ENCODE data around the gene RGL1.

Gene RGL1

DNA sequence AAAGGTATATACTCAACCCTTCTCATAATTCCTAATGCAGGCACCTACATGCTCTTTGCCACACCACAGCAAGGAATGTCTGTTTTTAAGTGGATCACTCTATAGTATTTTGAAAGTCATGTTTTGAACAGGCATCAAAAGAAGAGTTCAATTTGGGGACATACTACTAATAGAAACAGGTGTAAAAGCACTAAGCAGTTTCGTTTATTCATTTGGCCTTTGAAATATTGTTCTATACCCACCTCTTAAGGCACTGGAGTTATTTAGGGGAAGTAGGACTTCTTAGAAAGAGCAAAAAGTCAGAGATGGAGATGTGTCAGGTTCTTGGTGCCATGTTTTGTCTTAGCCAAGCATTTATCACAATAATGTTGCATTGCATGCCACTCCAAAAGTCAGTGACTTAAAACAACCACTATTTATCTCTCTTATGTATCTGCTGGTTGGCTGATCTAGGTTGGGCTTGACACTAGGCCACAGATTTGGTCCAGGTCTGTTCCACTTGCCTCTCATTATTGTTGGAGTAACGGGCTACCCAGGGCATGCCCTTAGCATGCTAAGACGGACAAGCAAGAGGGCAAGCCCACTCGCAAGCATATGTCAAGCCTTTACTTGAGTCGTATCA lies 107.5 kb downstream of the RGL1 start:
- no peaks in the 10 kb centered on the region for H3K9me3 ChIP-seq
- H3K36me3 ChIP-seq: peaks cover 10 to 53% (median 49%) of the 10 kb centered on the region in 3 donors
- TF ChIP-seq, protein P1, sequence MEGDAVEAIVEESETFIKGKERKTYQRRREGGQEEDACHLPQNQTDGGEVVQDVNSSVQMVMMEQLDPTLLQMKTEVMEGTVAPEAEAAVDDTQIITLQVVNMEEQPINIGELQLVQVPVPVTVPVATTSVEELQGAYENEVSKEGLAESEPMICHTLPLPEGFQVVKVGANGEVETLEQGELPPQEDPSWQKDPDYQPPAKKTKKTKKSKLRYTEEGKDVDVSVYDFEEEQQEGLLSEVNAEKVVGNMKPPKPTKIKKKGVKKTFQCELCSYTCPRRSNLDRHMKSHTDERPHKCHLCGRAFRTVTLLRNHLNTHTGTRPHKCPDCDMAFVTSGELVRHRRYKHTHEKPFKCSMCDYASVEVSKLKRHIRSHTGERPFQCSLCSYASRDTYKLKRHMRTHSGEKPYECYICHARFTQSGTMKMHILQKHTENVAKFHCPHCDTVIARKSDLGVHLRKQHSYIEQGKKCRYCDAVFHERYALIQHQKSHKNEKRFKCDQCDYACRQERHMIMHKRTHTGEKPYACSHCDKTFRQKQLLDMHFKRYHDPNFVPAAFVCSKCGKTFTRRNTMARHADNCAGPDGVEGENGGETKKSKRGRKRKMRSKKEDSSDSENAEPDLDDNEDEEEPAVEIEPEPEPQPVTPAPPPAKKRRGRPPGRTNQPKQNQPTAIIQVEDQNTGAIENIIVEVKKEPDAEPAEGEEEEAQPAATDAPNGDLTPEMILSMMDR (IDR thresholded peaks at IDR 0.05): no peak
- DNase-seq: no peak
- H3K4me3 ChIP-seq: no peak overlapping the region
- no peaks in the 10 kb centered on the region for H3K27me3 ChIP-seq
- H3K27ac ChIP-seq: no peak overlapping the region
- peaks cover 0 to 7% (median 7%) of the 10 kb centered on the region in 4 donors for H3K4me1 ChIP-seq
- intact Hi-C loops (cut with DNase I; ENCODE audit: low total_unique reads): no loop called here

DNA sequence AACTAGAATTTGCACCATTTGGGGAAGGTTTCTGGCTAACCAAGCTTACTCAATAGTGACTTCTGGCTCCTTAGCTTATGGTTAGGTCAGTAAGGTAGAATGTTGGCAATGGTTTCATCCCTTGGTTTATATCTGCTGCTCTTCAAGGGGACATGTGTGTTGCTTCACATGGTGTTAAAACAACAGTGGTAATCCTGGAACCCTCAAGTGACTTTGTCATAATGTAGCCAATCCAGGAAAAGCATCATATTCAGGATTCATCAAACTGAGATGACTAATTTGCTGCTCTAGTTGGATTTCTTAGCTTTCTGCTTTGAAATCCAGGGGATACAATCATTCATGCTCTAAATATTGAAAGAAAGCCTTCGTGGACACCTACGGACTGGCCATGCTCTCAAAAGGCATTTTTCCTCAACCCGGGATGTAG lies 108.7 kb downstream of the RGL1 start:
- intact Hi-C loops (cut with DNase I; ENCODE audit: low total_unique reads): no loop called here
- no peak for DNase-seq
- Histone ChIP-seq H3K27me3 (no peaks in the 10 kb centered on the region), H3K36me3 (peaks cover 0 to 53% (median 44%) of the 10 kb centered on the region in 3 donors), H3K27ac (no peak overlapping the region), H3K4me3 (no peak overlapping the region), H3K9me3 (no peaks in the 10 kb centered on the region), H3K4me1 (peaks cover 0 to 7% (median 7%) of the 10 kb centered on the region in 4 donors)
- TF ChIP-seq, protein P1 (IDR thresholded peaks at IDR 0.05): no peak

DNA sequence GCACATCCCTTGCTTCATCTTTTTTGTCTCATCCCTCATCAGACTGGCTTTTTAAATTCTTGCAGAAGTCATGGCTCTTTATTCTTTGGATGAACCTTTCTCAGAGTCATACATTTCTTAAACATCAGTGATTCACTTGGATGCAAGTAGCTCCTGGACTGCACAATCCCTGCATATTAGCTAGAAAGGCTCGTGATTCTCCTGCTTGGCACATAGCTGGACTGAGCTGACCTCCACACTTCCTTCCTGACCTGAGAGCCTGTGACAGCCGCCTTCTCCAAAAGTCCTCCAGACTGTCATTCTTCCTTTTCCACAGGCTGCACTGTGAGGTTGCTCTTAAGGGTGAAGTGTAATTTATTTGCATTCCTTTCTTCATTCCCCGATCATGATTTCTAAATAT lies 109.4 kb downstream of the RGL1 start:
- Histone ChIP-seq H3K27me3 (no peaks in the 10 kb centered on the region), H3K9me3 (no peaks in the 10 kb centered on the region), H3K4me1 (peaks cover 0 to 7% (median 7%) of the 10 kb centered on the region in 4 donors), H3K4me3 (no peak overlapping the region), H3K27ac (no peak overlapping the region), H3K36me3 (peaks cover 0 to 50% (median 37%) of the 10 kb centered on the region in 3 donors)
- intact Hi-C loops (cut with DNase I; ENCODE audit: low total_unique reads): no loop called here
- DNase-seq: peak in 1 of 2 donors; percentile 59
- TF ChIP-seq, protein P1 (IDR thresholded peaks at IDR 0.05): no peak

DNA sequence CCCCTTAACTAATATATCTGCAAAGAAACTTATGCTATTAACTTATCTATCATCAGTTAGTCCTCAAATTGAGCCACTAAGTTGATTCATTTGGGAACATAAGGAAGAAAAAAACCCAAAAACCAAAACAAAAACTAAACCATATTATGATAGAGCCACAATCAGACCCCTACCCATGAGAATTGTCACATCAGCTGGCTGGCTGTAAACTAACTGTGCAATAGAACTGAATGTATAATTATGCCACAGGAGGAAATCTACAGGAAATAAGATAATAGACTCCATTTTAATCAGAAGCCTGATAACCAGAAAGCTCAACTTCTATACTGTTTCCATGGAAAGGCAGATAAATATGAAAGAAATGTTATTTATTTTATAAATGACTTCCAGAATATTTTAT lies 110.0 kb downstream of the RGL1 start:
- H3K36me3 ChIP-seq: peaks cover 0 to 50% (median 36%) of the 10 kb centered on the region in 3 donors
- TF ChIP-seq, protein P1 (IDR thresholded peaks at IDR 0.05): no peak
- intact Hi-C loops (cut with DNase I; ENCODE audit: low total_unique reads): loop anchor here (5.0 kb wide), 1 partner anchor 263 kb away; the partner anchor contains the start of gene APOBEC4

DNA sequence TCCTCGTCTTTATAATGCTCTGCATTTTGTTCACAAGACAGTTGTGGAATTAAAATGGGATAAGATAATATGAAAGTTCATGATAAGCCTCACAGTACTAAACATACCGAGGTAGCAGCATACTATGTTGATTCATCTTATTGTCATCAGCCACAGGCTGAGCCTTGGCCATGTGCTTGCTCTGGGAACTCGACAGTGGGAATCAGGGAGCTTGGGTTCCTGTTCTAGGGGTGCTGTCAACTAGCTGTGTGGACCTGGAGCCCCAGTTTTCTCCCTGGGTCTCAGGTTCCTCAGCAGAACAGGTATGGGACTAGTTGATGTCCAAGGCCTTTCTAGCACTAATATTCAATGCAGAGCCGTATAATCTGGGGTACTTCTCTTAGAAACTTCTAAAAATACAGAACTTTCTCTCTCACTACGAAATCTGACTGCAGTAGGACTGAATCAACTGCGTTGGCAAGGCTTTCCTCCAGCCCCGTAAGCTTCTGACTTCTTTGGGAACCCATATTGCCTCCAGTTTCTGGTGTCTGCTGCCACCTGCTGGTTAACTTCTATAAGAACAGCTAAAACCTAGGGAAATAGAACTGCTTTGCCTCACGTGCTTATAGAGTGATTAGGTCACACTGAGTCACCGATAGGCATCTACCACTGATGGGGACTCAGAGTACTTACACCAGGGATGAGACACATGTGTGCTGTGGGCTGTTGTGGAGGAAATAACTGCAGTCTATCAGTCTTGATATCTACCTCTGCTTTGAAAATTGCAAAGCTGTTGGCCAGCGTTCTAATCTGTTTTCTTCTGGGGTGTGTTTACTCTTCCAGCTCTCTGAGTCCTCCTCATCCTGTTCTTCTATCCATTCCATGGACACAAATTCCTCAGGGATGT lies 110.9 kb downstream of the RGL1 start:
- H3K27ac ChIP-seq: peak overlapping the region; percentile 33 to 39
- H3K4me3 ChIP-seq: no peak overlapping the region
- TF ChIP-seq, protein P1 (IDR thresholded peaks at IDR 0.05): peak; percentile 85 to 89
- intact Hi-C loops (cut with DNase I; ENCODE audit: low total_unique reads): loop anchor here (5.0 kb wide), 1 partner anchor 264 kb away; the partner anchor contains the start of gene APOBEC4
- no peaks in the 10 kb centered on the region for H3K9me3 ChIP-seq
- peaks cover 0 to 49% (median 33%) of the 10 kb centered on the region in 3 donors for H3K36me3 ChIP-seq
- DNase-seq: peak; percentile 70 to 81
- no peaks in the 10 kb centered on the region for H3K27me3 ChIP-seq
- H3K4me1 ChIP-seq: peaks cover 0 to 7% (median 7%) of the 10 kb centered on the region in 4 donors

More for the DNA sequence above, 110.0 kb downstream of the RGL1 start:
- Histone ChIP-seq H3K27me3 (no peaks in the 10 kb centered on the region), H3K4me1 (peaks cover 0 to 7% (median 7%) of the 10 kb centered on the region in 4 donors), H3K27ac (no peak overlapping the region), H3K9me3 (no peaks in the 10 kb centered on the region), H3K4me3 (no peak overlapping the region)
- DNase-seq: no peak

Data from tibial artery (tissue), 4 donors.